ENCODE results near the gene ABCG2. TPM values are rescaled to one million over a fixed set of nuclear protein-coding genes. Genes with fewer than 3 reads are reported as not detected.
A peak's percentile ranks its signal among the peaks of the same experiment; 100 is the strongest.

The ABCG2 gene
- polyA plus RNA-seq (2014; cell fraction: cytosol; rRNA removed) = not detected in 2 replicates
- polyA plus RNA-seq (2014; cell fraction: nucleus; rRNA removed) = not detected in 2 replicates

GRCh38 chr4:88158489-88159228 lies at the start of gene ABCG2:
ABCG2 (minus strand) TSS chr4:88158639; CDS start chr4:88139995, 18,644 bp downstream.
- DNase-seq (ENCODE audit: low spot score) = no peak

- no peak for DNase-seq (ENCODE audit: low spot score)
Observed at GRCh38 chr4:88208156-88208555, 49.7 kb upstream of the ABCG2 start.

GRCh38 chr4:88207171-88207570 lies 48.7 kb upstream of the ABCG2 start:
- no peak for DNase-seq (ENCODE audit: low spot score)

- DNase-seq (ENCODE audit: low spot score) = no peak
Observed at GRCh38 chr4:88204882-88205281, 46.4 kb upstream of the ABCG2 start.

- DNase-seq (ENCODE audit: low spot score) = no peak
Observed at GRCh38 chr4:88202443-88202842, 44.0 kb upstream of the ABCG2 start.

- DNase-seq (ENCODE audit: low spot score) = no peak
Observed at GRCh38 chr4:88200186-88200585, 41.7 kb upstream of the ABCG2 start.

GRCh38 chr4:88196523-88197185 lies 38.2 kb upstream of the ABCG2 start:
- DNase-seq (ENCODE audit: low spot score) = no peak

GRCh38 chr4:88196013-88196365 lies 37.5 kb upstream of the ABCG2 start:
- DNase-seq (ENCODE audit: low spot score) = no peak

GRCh38 chr4:88195328-88196012 lies 37.0 kb upstream of the ABCG2 start:
- peak; percentile 2 for DNase-seq (ENCODE audit: low spot score)

GRCh38 chr4:88191404-88191803 lies 33.0 kb upstream of the ABCG2 start:
- DNase-seq (ENCODE audit: low spot score) = no peak

- DNase-seq (ENCODE audit: low spot score) = no peak
Observed at GRCh38 chr4:88189881-88190585, 31.6 kb upstream of the ABCG2 start.

- DNase-seq (ENCODE audit: low spot score) = no peak
Observed at GRCh38 chr4:88189418-88189738, 30.9 kb upstream of the ABCG2 start.

- DNase-seq (ENCODE audit: low spot score) = no peak
Observed at GRCh38 chr4:88188738-88189417, 30.4 kb upstream of the ABCG2 start.

- no peak for DNase-seq (ENCODE audit: low spot score)
Observed at GRCh38 chr4:88187766-88188165, 29.3 kb upstream of the ABCG2 start.

- DNase-seq (ENCODE audit: low spot score) = no peak
Observed at GRCh38 chr4:88185906-88186305, 27.5 kb upstream of the ABCG2 start.

- DNase-seq (ENCODE audit: low spot score) = no peak
Observed at GRCh38 chr4:88179261-88179660, 20.8 kb upstream of the ABCG2 start.

GRCh38 chr4:88178626-88179231 lies 20.3 kb upstream of the ABCG2 start:
- DNase-seq (ENCODE audit: low spot score) = no peak

- DNase-seq (ENCODE audit: low spot score) = no peak
Observed at GRCh38 chr4:88177983-88178625, 19.7 kb upstream of the ABCG2 start.

GRCh38 chr4:88172987-88173386 lies 14.5 kb upstream of the ABCG2 start:
- DNase-seq (ENCODE audit: low spot score) = no peak

GRCh38 chr4:88171206-88171605 lies 12.8 kb upstream of the ABCG2 start:
- DNase-seq (ENCODE audit: low spot score) = no peak

GRCh38 chr4:88169298-88169697 lies 10.9 kb upstream of the ABCG2 start:
- DNase-seq (ENCODE audit: low spot score) = no peak

All from SK-N-DZ (cell line).